Stimulated activated CD4-positive, alpha-beta T cell treated with anti-CD3 and anti-CD28 coated beads, TNF-alpha, amount 100 ng/mL, for 1 hour (primary cell): ENCODE data around the gene PTPN7.
"Not testable (repeated sequence)": the region's sequence is repeated elsewhere in the genome, so short reads cannot be mapped to it uniquely, and the experiment has no call there.

Experiments used
- DNase-seq, 3 donors: peaks; one replicate each; pipeline ENCODE4 v3.0.0-alpha.2; 2020; ENCODE audit warnings: low read depth in 3 of 3, low spot score in 1 of 3

PTPN7 gene

DNA sequence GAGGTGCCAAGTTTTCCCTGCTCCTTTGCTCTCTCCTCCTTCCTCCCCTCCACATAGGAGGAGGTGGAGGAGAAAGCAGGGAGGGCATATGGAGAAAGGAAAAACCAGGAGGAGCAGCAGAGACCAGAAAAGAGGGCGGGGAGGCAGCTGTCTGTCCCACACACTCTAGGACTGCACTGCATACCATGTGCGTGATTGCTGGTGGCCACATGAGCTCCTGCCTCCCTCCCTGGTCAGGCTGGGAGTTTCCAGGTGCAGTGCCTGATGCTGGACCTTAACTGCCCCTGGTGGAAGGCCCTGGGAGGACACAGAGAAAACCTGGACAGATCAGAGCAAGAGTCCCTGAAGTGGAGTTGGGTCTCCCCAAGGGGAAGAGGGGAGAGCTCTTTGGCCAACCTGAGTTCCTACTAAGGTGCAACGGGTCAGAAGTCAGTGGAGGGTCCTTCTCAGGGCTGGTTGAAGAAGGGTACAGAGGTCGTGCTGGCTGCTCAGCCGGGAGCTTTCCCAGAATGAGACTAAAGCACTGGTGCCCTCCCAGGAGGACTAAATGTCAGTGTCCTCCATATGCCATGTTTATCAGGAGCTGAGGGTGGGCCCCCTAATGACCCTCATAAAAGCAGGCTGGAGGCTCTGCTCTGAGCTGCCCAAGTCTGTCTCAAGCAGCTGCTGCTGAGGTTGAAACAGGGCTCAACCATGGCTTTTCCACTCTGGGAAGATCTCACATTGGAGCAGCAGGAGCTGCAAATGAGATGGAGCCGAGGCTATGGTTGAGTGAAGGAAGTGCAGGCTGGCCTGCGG, 29.7 kb upstream of the PTPN7 start:
- DNase-seq, result no peak

DNA sequence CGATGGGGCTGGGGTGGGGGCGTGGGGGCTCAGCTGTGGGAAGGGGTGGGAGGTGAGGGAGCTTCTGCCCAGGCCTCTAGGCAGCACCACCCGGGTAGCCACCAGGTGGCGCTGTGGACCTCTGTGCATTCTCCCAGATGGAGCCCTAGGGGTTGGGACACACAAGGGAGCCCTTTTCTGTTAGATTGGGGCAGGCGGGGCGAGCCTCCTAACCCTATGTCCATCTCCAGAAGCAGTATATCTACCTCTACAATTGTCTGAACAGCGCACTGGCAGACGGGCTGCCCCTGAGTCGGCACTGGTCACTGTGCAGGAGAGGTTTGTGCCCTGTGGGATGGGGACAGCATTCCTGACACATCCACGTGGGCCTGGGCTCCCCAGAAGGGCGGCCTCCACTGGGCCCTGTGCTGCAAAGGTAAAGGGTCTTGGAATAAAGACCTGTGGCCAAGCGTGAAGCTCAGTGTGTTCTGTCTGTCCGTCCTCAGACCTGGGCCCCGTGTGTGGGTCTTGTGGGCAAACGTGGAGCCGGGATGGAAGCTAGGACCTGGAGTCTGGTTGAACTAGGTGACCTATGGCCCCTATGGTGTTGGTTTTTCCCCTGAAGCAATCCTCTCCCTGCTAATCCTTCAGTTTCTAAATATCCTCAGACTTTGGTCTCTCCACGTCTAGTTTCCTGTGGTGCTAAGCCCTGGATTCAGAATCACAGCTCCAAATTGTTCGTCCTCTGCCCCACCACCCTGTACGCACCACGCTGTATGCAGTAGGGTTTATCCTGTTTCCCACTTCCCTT, 28.8 kb upstream of the PTPN7 start:
- DNase-seq, result peak; percentile 37 to 76 (median 54)

DNA sequence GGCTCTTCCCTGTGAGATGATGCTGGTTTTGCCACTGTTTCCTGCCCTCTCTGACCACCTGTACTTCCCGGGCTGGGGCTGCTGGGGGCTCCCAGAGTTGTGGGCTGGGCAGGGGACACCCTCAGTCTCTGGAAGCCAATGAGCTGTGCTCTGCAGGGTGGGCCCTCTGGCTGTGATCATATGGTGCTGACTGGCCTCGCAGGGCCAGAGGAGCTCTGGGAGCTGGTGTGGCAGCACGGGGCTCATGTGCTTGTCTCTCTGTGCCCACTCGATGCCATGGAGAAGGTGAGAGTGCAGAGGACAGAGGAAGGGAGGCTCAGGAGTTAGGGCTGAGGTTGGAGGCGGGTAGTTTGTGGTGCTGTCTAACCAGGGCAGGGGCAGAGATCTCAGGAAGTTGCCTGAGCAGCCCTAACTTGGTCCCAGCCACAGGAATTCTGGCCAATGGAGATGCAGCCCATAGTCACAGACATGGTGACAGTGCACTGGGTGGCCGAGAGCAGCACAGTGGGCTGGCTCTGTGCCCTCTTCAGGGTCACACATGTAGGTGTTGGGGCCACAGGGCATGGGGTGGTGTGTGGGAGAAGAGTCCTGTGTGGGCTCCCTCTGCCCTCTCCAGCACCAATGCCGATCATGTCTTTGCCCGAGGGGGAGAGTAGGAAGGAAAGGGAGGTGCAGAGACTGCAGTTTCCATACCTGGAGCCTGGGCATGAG, 27.4 kb upstream of the PTPN7 start:
- no peak for DNase-seq

DNA sequence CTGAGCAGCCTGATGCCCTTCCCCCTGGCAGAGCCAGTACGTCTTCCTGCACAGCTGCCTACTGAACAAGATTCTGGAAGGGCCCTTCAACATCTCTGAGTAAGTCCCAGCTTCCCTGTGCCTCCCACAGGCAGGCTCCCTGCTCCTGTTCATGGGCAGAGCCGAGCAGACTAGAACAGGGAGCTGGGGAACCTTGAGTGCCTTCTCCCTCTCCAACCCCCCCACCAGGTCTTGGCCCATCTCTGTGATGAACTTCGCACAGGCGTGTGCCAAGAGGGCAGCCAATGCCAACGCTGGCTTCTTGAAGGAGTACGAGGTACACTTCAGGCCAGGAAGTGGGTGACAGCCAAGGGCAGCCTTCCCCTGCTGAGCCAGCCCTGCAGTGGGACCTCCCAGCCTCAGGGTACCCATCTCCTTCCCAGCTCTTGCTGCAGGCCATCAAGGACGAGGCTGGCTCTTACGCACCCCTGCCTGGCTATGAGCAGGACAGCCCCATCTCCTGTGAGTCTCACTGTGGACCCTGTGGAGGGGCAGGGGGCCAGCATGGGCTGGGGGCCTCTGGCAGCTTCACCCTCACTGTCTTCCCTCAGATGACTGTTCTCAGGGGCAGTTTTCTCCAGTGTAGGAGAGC, 26.8 kb upstream of the PTPN7 start:
- DNase-seq, result no peak

DNA sequence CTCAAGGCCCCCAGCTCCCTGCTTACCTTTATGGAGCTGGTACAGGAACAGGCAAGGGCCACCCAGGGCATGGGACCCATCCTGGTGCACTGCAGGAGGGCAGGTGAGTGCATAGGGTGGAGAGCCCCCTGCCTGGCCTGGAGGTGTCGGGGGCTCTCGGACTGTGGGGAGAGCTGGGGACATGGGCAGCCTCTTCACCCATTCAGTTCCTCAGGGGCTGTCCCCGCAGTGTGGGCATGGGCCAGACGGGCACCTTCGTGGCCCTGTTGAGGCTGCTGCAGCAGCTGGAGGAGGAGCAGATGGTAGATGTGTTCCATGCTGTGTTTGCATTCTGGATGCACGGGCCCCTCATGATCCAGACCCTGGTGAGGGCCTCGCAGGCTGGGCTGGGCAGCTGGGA, 25.9 kb upstream of the PTPN7 start:
- DNase-seq, result no peak

DNA sequence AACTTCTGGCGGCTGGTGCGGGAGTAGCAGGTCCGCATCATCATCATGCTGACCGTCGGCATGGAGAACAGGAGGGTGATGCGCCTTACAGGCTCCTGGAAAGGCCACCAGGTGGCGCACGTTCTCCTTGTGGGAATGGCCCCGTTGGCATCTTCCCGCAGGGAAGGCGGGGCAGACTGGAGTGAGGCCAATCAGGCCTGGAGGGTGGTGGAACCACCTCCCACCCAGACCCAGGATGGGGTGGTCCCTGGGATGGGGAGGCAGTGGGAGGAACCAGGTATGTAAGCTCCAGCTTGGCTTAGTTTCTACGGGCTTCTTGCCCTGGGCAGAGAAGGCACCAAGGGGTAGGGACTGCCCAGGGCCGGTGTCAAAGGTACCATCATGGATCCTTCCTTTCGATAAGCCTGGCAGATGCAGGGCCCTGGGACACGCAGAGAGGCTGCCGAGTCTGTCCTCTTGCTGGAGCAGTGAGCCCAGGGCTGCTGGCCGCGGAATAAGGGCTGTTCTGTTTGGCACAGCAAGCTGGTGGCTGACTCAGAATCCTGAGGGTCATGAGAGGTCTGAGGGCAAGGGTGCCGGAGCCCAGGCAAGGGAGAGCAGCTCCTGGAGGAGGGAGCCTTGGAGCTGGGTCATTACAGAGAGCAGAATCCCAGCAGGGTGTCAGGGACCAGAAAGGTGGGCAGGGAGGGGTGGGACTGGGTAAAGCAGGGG, 24.5 kb upstream of the PTPN7 start:
- peak in 1 of 3 donors; percentile 58 for DNase-seq

DNA sequence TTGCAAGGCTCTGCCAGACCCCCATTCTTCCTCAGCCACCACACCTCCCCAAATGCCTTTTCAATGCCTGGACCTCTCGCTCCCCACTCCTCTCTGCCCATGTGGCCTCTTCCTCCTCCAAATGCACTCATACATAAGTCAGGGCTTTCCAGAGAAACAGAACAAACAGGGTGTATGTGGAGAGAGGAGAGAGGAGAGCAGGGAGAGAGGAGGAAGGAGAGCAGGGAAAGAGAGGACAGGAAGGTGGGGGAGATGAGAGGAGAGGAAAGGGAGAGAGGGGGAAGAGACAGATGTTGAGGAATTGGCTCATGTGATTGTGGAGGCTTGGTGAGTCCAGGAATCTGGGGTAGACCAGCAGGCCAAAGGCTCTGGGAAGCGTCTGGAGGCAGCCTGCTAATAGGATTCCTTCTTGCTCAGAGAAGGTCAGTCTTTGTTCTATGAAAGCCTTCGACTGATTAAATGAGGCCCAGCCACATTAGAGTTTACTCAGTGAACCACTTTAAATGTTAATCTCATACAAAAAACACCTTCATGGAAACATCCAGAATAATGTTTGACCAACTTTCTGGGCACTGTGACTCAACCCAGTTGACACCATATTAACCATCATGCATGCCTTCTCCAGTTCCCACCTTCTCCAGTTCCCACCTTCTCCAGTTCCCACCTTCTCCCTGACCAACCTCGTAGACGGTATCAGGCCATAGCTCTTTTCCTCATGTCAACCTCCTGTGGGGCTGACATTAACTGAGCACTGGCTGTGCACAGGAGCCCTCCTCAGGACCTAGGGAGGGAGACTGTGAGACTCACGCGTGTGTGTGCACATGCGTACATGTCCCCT, 21.9 kb upstream of the PTPN7 start:
- no peak for DNase-seq

DNA sequence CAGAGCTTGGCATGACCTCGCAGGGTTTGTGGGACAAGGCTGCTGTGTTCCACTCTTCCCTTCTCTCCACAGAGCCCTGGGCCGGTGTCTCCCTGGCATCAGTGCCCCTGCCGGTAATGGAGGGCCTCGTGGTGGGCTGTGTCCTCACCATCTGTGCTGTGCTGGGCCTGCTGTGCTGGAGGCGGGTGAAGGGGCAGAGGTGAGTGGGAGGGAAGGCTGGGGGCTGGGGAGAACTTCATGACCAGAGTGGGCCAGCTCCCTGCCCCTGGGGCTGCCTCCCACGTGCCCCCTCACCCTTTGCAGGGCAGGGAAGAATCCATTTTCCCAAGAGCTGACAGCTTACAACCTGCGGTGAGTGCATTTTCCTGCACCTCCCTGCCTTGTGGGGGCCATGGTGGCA, 21.2 kb upstream of the PTPN7 start:
- no peak for DNase-seq

DNA sequence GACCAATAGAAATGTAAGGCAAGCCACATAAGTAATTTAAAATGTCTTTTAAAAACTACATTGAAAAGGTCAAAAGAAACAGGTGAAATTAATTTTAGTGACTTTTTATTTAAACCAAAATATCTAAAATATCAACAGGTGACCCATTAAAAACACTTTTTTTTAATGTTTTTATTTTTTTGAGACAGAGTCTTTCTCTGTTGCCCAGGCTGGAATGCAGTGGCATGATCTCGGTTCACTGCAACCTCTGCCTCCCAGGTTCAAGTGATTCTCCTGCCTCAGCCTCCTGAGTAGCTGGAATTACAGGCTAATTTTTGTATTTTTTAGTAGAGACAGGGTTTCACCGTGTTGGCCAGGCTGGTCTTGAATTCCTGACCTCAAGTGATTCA, 20.3 kb upstream of the PTPN7 start:
- DNase-seq, result not testable (repeated sequence)

DNA sequence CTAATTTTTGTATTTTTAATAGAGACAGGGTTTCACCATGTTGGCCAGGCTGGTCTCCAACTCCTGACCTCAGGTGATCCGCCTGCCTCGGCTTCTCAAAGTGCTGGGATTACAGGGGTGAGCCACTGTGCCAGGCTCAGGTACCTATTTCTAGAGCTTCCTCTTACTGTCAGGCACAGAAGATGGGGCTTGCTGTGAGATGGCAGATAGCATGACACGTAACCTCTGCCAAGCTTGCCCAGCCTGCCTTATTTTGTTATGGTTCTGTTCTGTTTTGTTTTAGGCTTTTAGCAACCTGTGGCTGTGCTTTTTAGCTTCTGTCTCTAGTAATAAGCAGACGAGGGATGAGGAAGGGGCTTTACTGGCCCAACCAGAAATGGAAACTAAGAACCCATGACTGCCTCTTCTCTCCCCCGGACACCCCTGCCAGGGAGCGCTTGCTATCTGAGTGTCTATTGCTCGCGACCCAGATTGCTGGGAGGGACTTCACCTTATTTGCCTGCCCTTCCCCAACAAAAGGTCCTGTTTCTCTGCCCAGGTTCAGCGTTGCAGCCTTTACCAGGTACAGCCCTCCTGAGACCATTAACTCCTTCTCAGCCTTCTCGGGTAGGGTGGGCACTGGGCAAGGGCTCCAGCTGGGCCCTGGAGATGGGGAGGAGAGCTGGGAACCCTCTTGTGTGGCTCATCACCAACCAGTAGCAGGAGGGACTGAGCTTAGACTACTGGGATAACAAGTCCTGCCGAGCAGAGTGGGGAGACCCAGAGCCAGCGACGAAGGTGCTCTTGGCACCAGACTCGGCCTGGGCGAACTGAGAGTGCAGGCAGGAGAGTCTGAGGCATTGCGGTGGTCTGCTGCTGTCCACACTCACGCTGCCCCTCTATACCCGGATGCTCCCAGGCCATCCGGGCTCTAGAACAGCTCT, 19.7 kb upstream of the PTPN7 start:
- no peak for DNase-seq

DNA sequence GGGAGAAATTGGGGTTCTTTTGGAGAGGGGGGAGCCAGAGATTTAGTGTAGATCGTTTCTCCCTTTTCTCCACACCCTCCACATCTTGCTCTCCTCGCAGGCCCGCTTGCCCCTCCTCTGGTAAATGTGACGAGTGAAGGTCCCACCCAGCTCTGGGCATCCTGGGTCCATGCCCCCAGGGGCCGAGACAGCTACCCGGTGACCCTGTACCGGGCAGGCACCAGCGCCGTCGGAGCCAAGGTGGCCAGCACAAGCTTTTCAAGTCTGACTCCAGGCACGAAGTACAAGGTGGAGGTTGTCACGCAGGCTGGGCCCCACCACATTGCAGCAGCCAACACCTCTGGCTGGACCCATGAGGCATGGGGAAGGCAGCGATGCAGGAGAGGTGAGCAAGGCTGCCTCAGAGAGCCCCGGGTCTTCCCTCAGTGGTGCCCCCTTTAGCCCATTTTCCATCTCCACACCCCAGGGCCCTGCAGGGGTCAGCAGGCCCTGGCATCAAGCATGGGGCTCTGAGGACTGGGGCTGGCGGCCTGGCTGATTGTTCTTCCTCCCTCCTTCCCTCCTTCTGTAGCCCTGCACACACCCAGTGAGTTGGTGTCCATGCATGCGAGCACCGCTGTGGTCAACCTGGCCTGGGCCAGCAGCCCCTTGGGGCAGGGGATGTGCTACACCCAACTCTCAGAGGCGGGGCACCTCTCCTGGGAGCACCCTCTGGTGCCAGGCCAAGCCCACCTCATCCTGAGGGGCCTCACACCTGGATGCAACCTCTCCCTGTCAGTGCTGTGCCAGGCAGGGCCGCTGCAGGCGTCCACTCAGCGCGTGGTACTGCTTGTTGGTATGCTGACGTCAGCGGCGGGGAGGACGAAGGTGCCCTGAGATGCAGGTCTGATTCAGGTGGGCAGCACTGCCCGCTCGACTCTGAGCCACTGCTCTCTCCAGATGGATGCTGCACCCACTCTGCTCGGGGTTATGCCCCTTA, 16.8 kb upstream of the PTPN7 start:
- DNase-seq, result no peak

DNA sequence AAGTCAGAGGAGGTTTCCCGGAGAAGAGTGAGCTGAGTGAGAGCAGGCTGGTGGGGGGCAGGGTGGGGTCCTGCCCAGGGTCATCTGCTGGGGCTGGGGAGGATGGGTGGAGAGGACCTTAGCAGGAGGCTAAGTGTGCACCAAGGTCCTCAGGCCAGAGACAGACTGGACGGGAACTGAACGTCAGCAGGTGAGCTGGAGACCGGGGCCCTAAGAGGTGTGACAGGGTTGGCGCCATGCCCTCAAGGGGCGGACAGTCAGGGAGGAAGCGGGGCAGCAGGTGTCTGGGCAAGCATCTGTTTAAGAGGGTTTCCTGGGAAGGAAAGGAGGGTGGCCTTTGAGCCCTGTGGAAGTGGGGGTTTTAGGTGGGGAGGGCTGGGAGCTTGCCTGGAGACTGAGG, 13.6 kb upstream of the PTPN7 start:
- DNase-seq, result no peak

DNA sequence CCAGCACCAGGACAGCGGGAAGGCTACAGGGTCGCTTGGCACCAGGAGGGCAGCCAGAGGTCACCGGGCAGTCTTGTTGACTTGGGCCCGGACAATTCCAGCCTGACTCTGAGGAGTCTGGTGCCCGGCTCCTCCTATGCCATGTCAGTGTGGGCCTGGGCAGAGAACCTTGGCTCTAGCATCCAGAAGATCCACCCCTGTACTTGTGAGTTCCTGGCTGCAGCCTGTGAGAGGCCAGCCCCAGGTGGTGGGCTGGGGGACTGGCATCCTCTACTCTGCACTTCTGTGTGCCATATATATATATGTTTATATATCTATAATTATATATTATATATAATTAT, 11.6 kb upstream of the PTPN7 start:
- DNase-seq, result no peak

DNA sequence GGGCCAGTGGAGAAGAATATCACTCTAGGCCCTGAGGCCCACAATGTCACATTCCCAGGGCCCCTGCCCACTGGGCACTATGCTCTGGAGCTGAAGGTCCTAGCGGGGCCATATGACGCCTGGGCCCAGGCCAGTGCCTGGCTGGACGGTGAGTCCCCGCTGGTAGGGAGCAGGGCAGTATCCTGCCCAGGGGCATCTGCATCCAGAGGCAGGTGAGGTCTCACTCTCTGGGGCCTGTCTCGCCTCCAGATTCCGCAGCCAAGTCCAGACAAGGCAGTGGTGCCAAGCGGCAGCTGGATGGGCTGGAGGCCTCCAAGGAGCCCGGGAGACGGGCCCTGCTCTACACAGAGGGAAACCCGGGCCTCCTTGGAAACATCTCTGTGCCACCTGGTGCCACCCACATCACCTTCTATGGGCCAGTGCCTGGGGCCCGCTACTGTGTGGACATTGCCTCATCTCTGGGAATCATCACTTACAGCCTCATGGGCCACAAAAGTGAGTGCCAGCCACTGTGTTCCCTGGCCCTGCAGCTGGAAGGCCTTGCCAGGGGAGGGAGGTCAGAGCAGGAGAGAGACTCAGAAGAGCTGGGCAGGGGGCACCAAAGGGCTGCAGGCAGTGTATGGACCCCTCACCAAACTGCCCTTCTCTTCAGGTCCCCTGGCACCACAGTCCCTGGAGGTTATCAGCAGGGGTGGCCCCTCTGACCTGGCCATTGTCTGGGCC, 11.1 kb upstream of the PTPN7 start:
- DNase-seq, result no peak

DNA sequence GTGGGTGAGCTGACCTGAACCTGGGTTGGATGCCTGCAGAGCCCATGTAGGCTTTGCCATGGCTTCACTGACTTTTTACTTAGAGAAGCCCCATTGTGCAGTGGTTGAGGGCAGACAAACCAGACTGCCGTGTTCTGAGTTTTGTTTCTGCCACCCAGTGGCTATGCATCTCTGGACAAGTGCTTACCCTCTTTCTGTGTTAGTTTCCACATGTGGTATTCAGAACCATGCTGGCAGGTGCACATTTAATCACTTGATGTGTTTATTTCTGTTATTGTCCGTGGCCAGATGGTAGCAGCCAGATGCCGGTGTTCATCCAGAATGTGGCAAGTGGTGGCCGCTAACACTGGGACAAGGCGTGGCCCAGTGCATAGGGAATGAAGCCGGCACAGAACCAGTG, 10.3 kb upstream of the PTPN7 start:
- DNase-seq, result no peak

DNA sequence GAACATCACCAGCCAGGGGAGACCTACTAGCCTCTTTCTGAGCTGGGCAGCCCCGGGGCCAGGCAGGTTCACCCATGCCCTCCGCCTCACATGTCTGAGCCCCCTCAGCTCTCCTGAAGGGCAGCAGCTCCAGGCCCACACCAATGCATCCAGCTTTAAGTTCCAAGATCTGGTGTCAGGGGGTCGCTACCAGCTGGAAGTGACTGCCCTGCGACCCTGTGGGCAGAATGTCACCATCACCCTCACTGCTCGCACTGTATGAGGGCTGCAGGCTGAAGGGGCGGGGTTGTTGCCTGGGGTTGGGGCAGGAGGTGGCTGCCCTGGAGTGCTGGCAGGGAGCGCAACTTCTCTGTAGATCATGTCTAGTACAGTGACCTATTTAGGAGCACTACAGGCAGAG, 8.5 kb upstream of the PTPN7 start:
- no peak for DNase-seq

DNA sequence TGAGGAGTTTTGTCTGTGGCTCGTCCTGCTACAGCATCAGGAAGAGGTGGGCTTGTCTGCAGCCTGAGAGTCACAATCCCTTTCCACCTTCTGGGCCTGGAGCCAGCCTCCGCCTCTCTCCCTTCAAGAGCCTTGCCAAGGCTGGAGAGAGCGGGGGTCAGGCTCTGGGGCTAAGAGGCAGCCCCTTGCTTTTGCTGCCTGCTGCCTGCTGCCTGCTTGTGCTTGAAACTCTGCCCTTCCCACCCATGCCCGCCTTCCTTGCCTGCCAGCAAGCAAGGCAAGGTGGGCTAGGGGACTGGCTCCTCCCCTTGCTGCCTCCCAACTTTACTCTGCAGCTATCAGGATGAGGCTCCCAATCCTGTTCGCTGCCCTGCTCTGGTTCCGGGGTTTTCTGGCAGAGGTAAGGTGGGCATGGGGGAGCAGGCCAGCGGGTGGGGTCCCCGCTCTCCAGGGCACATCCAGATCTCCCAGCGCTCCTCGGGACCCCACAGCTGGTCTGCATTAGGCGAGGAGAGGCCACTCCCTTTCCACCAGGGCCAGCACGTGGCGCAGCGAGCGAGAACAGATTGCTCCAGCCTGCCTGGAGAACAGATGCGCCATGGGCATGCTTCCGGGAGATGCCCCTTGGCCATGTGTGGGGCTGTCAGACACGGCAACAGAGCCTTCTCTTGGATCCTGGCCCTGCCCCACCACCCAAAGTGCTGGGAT, 7.5 kb upstream of the PTPN7 start:
- no peak for DNase-seq
